ENCODE results near the gene LRRC28. TPM values are rescaled to one million over a fixed set of nuclear protein-coding genes. Genes with fewer than 3 reads are reported as not detected.

LRRC28 gene
- total RNA-seq, 1 donor from 2014 or later = 35.8 TPM

GRCh38 chr15:99416191-99417188 lies 165.2 kb downstream of the LRRC28 start:
- DNase-seq (ENCODE audit: low spot score) = no peak

- no peak for DNase-seq (ENCODE audit: low spot score)
Measured at GRCh38 chr15:99421172-99421656, 169.9 kb downstream of the LRRC28 start.

GRCh38 chr15:99421758-99422157 lies 170.5 kb downstream of the LRRC28 start:
- no peak for DNase-seq (ENCODE audit: low spot score)

- no peak for DNase-seq (ENCODE audit: low spot score)
Measured at GRCh38 chr15:99423186-99424130, 172.2 kb downstream of the LRRC28 start.

GRCh38 chr15:99424131-99424571 lies 172.9 kb downstream of the LRRC28 start:
- no peak for DNase-seq (ENCODE audit: low spot score)

- peak; percentile 31 for DNase-seq (ENCODE audit: low spot score)
Measured at GRCh38 chr15:99424978-99425656, 173.8 kb downstream of the LRRC28 start.

- no peak for DNase-seq (ENCODE audit: low spot score)
Measured at GRCh38 chr15:99425657-99426301, 174.5 kb downstream of the LRRC28 start.

- DNase-seq (ENCODE audit: low spot score) = no peak
Measured at GRCh38 chr15:99426431-99427105, 175.3 kb downstream of the LRRC28 start.

- no peak for DNase-seq (ENCODE audit: low spot score)
Measured at GRCh38 chr15:99427210-99427609, 175.9 kb downstream of the LRRC28 start.

GRCh38 chr15:99427668-99428361 lies 176.5 kb downstream of the LRRC28 start:
- DNase-seq (ENCODE audit: low spot score) = no peak

- DNase-seq (ENCODE audit: low spot score) = no peak
Measured at GRCh38 chr15:99429681-99430081, 178.4 kb downstream of the LRRC28 start.

GRCh38 chr15:99430881-99431401 lies 179.7 kb downstream of the LRRC28 start:
- DNase-seq (ENCODE audit: low spot score) = no peak

- no peak for DNase-seq (ENCODE audit: low spot score)
Measured at GRCh38 chr15:99431661-99432091, 180.4 kb downstream of the LRRC28 start.

- DNase-seq (ENCODE audit: low spot score) = no peak
Measured at GRCh38 chr15:99432271-99433025, 181.2 kb downstream of the LRRC28 start.

- no peak for DNase-seq (ENCODE audit: low spot score)
Measured at GRCh38 chr15:99433026-99433756, 181.9 kb downstream of the LRRC28 start.

- no peak for DNase-seq (ENCODE audit: low spot score)
Measured at GRCh38 chr15:99433757-99434450, 182.6 kb downstream of the LRRC28 start.

- no peak for DNase-seq (ENCODE audit: low spot score)
Measured at GRCh38 chr15:99434506-99435112, 183.3 kb downstream of the LRRC28 start.

Measured in mucosa of gallbladder (tissue), 1 donor.